GM18526 (cell line): ENCODE measurements around the gene HEY2.

Experiments
- POLR2A ChIP-seq: IDR thresholded peaks from 3 replicates; pipeline ENCODE4 v1.6.1; 2011; ENCODE audit not compliant: insufficient read length; ENCODE audit errors: extremely low read depth

Gene HEY2

DNA sequence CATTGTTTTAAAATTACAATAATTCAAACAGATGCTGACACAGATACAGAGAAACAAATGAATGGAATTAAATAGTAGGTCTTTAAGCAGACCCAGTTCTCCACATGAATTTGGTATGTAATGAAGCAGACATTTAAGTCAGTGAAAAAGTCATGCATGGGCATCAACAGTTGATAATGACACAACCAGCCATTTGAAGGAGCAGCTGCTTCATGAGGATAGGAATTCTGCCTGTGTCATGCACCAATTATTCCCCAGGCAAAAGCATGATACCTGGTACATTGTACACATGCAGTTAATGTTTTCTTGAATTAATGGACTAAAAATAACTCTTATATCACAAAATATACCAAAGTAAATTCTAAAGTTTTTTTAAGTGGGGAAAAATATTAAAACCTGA lies 11.2 kb upstream of the HEY2 start:
- TF ChIP-seq POLR2A: no peak

DNA sequence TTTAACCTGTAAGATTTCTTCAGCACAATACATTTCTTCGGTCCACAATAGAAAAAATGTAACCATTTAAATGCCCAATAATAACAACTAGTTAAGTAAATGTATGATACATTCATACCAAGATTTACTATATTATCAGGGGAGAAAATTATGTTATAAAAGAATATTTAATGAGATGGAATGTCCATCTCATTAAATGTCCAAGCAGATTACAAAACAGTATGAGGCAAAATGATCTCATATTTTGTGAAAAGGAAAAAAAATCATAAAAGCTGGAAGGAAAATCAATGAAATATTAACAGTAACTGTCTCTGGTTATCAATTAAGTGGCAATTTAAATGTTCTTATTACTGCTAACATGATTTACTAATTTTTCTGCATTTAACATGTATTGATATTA lies 10.1 kb upstream of the HEY2 start:
- TF ChIP-seq POLR2A: no peak

GRCh38 chr6:125741336-125741735 lies 8.1 kb upstream of the HEY2 start:
- TF ChIP-seq POLR2A: no peak

DNA sequence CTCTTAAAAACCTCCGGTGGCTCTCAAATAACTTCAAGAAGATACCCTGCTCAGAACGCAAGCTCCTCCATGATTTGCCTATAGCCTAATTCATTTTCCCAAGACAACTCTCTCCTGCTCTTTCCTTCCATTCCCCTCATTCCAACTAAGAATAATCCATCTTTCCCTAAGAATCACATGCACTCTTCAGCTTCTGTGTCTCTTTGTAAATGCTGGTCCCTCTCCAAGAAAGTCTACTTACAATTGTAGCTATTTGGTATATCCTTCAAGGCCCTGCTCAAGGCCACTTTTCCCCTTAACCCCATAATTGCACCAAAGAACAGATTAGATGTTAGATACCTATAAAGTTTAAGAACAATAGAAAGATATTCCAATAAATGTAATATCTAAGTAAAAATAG lies 7.4 kb upstream of the HEY2 start:
- TF ChIP-seq POLR2A: no peak

DNA sequence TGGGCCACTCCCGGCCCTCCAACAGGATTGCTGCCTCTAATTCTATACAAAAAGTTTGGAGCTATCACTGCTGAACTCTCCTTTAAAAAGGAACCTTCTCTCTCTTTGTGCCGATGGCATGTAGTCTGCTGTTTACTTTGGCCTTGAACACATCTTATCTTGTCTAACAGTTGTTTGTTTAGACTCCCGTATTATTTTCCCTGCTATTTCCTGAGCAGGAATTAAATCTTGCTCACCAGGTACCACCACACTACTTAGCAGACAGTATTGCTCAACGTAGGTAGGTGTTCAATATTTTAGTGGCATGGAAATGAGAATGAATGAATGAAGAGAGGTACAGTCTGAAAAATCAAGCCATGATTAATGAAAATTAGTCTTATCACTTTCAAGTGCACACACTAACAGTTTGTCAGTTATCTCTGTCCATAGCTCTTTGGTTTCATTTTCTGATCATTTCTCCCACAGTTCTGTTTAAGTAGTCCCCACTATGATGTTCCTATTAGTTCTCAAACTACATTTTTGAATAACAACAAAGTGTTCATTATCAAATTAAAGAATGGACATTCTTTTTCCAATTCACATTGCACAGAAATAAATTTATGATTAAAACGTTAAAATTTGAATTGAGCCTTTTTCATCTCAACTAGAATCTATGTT lies 6.8 kb upstream of the HEY2 start:
- no peak for TF ChIP-seq POLR2A

DNA sequence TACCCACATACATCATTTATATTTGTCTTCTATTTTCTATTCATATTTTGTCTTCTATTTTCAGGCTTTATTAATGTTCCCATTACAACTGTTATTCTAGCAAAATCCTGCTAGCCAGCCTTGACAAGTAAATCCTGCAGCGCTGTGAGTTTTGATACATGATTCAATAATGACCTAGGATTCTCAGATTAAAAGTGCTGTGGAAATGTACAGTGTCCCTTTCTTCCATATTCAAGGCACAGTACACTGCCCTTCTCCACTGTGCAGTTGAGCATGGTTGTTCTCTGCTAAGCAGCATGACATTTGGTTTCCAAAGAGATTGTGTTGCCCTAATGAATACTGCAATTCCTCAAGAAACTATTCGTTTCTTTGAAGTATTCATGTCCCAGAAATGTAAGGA lies 5.8 kb upstream of the HEY2 start:
- no peak for TF ChIP-seq POLR2A

DNA sequence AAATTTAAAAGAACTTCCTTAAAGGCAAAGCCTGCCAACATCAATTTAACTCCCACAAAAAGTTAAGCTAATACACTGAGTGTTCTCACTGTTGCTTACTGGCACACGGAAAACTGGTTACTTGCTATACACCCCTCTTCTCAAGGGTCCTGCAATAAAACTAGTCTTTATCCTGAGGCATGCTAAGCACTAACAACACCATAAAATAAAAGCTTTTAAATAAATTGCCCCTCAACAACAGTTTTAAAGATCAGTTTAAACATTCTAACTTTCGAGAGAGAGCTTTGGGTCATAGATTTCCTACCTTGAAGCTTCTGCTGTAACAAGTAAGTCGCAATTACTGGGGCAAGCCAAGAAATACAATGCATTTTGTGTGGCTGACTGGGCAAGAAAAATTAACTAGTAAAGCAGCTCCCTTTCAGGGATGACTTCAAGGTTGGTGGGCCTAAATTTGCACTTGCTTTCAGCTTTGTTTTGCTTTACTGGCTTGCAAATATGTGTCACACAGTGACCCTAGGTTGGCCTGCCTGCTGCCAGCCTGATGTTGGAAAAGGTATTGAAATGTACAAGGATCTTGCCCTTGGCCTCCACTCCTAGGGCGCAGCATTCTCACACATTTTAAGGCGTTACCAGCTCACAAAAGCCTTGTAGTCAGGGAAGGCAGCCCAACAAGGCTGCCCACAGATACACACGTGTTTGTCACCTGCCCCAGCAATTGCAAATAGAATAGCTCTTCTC lies 4.0 kb upstream of the HEY2 start:
- no peak for TF ChIP-seq POLR2A

GRCh38 chr6:125746019-125746414 lies 3.4 kb upstream of the HEY2 start:
- no peak for TF ChIP-seq POLR2A

DNA sequence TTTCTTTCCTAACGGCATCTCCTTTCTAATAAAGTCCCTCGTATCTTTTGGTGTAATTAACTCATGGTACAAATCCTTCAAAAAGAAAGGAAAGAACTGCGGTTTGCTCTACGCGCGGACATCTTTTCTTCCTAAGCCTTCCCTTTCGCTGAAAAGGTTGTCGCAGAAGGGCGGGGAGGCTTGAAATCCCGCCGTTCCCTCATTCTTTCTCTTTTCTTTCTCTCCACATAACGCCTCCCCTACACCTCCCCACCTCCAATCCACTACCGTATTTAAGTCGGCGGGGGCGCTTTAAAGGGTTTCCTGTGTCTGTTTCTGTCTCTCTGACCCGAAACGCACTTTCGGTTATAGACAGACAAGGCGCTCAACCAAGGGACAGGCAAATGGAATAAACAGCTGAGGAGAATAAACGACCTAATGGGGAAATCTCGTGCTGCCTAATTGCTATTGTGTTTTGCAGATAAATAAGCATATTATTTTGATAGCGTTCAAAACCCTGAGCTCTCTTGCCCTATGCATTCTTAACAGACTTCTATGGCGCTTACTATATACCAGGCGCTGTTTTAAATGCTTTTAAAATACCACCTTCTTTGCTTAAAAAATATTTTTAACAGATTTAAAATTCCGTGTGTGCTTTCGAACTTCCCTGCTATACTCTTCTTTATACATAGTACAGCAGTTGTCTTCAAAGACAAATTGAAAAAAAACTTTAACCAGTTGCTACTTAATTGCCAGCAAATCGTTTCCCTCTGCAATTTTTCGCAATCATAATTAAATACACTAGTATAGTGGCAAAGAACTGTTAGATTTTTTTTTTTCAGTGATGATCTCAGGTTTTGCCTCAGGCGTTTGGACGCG lies 2.5 kb upstream of the HEY2 start:
- TF ChIP-seq POLR2A: no peak

GRCh38 chr6:125747589-125748405 lies 1.6 kb upstream of the HEY2 start:
- TF ChIP-seq POLR2A: no peak

GRCh38 chr6:125748406-125749172 lies 843 bp upstream of the HEY2 start:
- TF ChIP-seq POLR2A: no peak

GRCh38 chr6:125749865-125750691 lies 646 bp downstream of the HEY2 start:
- TF ChIP-seq POLR2A: no peak

GRCh38 chr6:125750692-125751333 lies 1.4 kb downstream of the HEY2 start:
- TF ChIP-seq POLR2A: no peak

DNA sequence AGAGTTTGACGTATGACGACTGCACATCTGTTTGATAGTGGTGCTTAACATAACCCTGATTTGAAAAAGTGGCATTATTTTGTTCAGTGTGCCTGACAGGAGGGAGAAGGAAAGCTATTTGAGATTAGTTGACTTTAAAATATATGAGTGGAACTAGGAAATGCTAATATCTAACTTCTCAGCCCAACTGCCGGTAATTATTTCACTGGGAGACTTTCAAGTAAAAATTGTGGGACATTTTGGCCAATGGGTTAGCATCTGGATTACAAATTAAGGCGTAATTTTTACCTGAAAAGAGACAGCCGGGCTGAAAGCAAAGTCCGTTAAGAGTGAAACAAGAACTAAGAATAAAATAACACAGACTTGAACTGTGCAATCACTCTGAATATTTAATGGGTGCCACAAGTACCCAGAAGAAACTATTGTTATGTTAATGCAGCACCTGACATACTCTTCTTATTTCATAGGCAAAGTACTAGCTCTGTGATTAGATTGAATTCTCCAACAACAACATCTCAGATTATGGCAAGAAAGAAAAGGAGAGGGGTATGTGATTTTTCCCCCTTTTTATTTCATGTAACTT lies 2.0 kb downstream of the HEY2 start:
- TF ChIP-seq POLR2A: no peak
